HG03196 (cell line): ENCODE measurements around the gene RPL18A.
"Not testable (repeated sequence)": the region's sequence is repeated elsewhere in the genome, so short reads cannot be mapped to it uniquely, and the experiment has no call there.

Experiments used
- ATAC-seq: cut with Tn5 transposase; IDR thresholded peaks from one replicate; pipeline ENCODE4 v1.9.1; 2021; ENCODE audit not compliant: unreplicated experiment

The RPL18A gene

GRCh38 chr19:17866312-17866963 is 6.7 kb downstream of the RPL18A start:
- ATAC-seq = no peak

- no peak for ATAC-seq
These were observed 7.3 kb downstream of the RPL18A start for GRCh38 chr19:17866964-17867486.

GRCh38 chr19:17868669-17869068 is 9.0 kb downstream of the RPL18A start:
- no peak for ATAC-seq

GRCh38 chr19:17869114-17869608 is 9.5 kb downstream of the RPL18A start:
- no peak for ATAC-seq

- no peak for ATAC-seq
These were observed 11.5 kb downstream of the RPL18A start for GRCh38 chr19:17871032-17871877.

- no peak for ATAC-seq
These were observed 12.2 kb downstream of the RPL18A start, which contains the start of gene SLC5A5 for GRCh38 chr19:17871878-17872250. TSS of gene SLC5A5 (plus strand) at chr19:17871945. CDS start at chr19:17872320, 375 bp downstream.

- ATAC-seq = no peak
These were observed 12.7 kb downstream of the RPL18A start for GRCh38 chr19:17872251-17873001.

- no peak for ATAC-seq
These were observed 14.4 kb downstream of the RPL18A start for GRCh38 chr19:17873786-17874757.

- ATAC-seq = no peak
These were observed 15.0 kb downstream of the RPL18A start for GRCh38 chr19:17874758-17875135.

- ATAC-seq = no peak
These were observed 18.0 kb downstream of the RPL18A start for GRCh38 chr19:17877696-17878095.

- no peak for ATAC-seq
These were observed 19.8 kb downstream of the RPL18A start for GRCh38 chr19:17879466-17879865.

GRCh38 chr19:17881701-17882100 is 22.0 kb downstream of the RPL18A start:
- no peak for ATAC-seq

- no peak for ATAC-seq
These were observed 24.1 kb downstream of the RPL18A start for GRCh38 chr19:17883627-17884410.

- no peak for ATAC-seq
These were observed 26.8 kb downstream of the RPL18A start for GRCh38 chr19:17886515-17886914.

GRCh38 chr19:17887221-17887620 is 27.5 kb downstream of the RPL18A start:
- not testable (repeated sequence) for ATAC-seq

GRCh38 chr19:17888260-17888659 is 28.6 kb downstream of the RPL18A start:
- ATAC-seq = no peak

- no peak for ATAC-seq
These were observed 30.0 kb downstream of the RPL18A start for GRCh38 chr19:17889609-17890214.

- ATAC-seq = no peak
These were observed 34.1 kb downstream of the RPL18A start for GRCh38 chr19:17893766-17894165.

- no peak for ATAC-seq
These were observed 43.0 kb downstream of the RPL18A start for GRCh38 chr19:17902701-17903100.
